ENCODE results near the gene CEP57L1. TPM values are rescaled to one million over a fixed set of nuclear protein-coding genes. Genes with fewer than 3 reads are reported as not detected.
"Not testable (repeated sequence)": the region's sequence is repeated elsewhere in the genome, so short reads cannot be mapped to it uniquely, and the experiment has no call there.

CEP57L1 gene
- total RNA-seq, 1 experiment from 2014 or later, result 26.5 TPM

DNA sequence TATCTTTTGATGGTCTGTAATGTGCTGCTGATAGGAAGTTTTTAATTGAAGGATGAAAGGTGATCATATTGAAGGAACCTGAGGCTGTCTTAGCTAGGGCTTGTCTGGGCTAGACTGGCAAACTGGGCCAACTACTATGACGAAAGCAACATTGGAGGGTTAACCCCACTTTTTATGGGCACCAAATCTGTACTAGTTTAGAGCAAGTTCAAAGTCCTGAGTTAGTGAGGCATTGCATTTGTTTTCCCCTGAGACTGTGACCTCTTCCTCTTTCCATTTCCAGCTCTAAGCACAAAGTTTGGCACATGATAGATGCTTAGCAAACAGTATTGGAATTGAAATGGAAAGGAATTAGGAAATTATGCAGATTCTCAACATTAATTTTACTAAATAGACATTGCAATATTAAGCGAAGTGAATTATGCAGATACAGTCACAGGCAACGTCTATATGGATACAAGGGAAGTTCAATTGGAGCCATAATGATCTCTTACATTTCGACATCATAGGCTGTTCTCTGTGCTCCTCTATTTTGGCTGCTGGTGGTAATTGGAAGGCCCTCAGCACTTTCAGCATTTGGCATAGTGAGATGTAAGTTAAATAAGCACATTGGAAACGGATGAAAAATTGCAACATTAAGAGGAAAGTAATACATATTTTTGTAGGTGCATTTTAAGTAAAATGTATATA lies 22.2 kb downstream of the CEP57L1 start:
- H3K4me3 ChIP-seq (ENCODE audit: insufficient read depth, low read depth, low read length), result no peak overlapping the region
- DNase-seq, result no peak
- H3K36me3 ChIP-seq (replicated peaks; ENCODE audit: control insufficient read depth, insufficient read depth, low read length), result no peaks in the 10 kb centered on the region
- no peaks in the 10 kb centered on the region for H3K27me3 ChIP-seq (ENCODE audit: control insufficient read depth, insufficient read depth, low read length)

DNA sequence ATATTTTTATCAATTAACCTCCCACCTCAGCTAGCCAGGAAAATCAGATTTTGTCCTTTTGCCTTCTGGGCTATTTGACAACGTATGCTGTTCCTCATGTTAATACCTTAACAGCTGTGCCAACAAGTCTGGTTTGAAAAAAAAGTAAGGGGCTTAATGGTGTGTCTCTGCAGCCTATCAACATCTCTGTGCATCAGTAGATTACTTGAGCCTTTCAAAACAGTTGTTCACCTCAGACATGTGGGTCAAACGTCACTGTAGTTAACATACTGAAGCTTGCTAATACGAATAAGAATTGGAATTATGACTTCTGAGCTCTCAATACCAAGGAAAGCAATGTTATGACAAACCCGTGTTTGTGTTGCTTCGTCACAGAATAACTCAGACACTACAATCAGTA lies 23.0 kb downstream of the CEP57L1 start:
- Histone ChIP-seq H3K36me3 (replicated peaks; ENCODE audit: control insufficient read depth, insufficient read depth, low read length) (no peaks in the 10 kb centered on the region), H3K27me3 (ENCODE audit: control insufficient read depth, insufficient read depth, low read length) (no peaks in the 10 kb centered on the region), H3K4me3 (ENCODE audit: insufficient read depth, low read depth, low read length) (no peak overlapping the region)
- no peak for DNase-seq

- no peak for DNase-seq
- Histone ChIP-seq H3K36me3 (replicated peaks; ENCODE audit: control insufficient read depth, insufficient read depth, low read length) (no peaks in the 10 kb centered on the region), H3K27me3 (ENCODE audit: control insufficient read depth, insufficient read depth, low read length) (no peaks in the 10 kb centered on the region), H3K4me3 (ENCODE audit: insufficient read depth, low read depth, low read length) (no peak overlapping the region)
Measured at GRCh38 chr6:109118871-109119354, 23.6 kb downstream of the CEP57L1 start.

GRCh38 chr6:109121411-109121810 lies 26.1 kb downstream of the CEP57L1 start:
- no peak overlapping the region for H3K4me3 ChIP-seq (ENCODE audit: insufficient read depth, low read depth, low read length)
- no peak for DNase-seq
- no peaks in the 10 kb centered on the region for H3K36me3 ChIP-seq (replicated peaks; ENCODE audit: control insufficient read depth, insufficient read depth, low read length)
- H3K27me3 ChIP-seq (ENCODE audit: control insufficient read depth, insufficient read depth, low read length), result no peaks in the 10 kb centered on the region

DNA sequence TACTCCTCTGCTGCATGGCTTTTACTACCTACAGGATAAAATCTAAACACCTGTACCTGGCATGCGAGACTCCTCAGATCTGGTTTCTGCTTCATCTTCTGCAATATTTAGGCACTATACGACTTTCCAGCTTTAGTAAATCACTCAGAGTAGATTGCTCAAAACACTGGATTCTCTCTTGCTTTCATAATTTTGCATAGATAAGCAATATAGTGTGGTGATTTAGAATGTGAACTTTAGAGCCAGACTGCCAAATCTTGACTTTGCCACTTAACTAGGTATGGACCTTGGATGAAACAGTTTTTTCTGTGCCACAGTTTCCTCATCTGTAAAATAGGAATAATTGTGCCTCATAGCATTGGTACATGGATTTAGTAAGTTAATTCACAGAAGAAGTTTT lies 28.9 kb downstream of the CEP57L1 start:
- H3K36me3 ChIP-seq (replicated peaks; ENCODE audit: control insufficient read depth, insufficient read depth, low read length), result no peaks in the 10 kb centered on the region
- DNase-seq, result no peak
- no peaks in the 10 kb centered on the region for H3K27me3 ChIP-seq (ENCODE audit: control insufficient read depth, insufficient read depth, low read length)
- H3K4me3 ChIP-seq (ENCODE audit: insufficient read depth, low read depth, low read length), result no peak overlapping the region

GRCh38 chr6:109125504-109125903 lies 30.2 kb downstream of the CEP57L1 start:
- no peaks in the 10 kb centered on the region for H3K36me3 ChIP-seq (replicated peaks; ENCODE audit: control insufficient read depth, insufficient read depth, low read length)
- no peak overlapping the region for H3K4me3 ChIP-seq (ENCODE audit: insufficient read depth, low read depth, low read length)
- no peak for DNase-seq
- H3K27me3 ChIP-seq (ENCODE audit: control insufficient read depth, insufficient read depth, low read length), result no peaks in the 10 kb centered on the region

GRCh38 chr6:109130065-109130464 lies 34.8 kb downstream of the CEP57L1 start:
- no peaks in the 10 kb centered on the region for H3K36me3 ChIP-seq (replicated peaks; ENCODE audit: control insufficient read depth, insufficient read depth, low read length)
- DNase-seq, result no peak
- no peak overlapping the region for H3K4me3 ChIP-seq (ENCODE audit: insufficient read depth, low read depth, low read length)
- H3K27me3 ChIP-seq (ENCODE audit: control insufficient read depth, insufficient read depth, low read length), result no peaks in the 10 kb centered on the region

GRCh38 chr6:109135600-109135999 lies 40.3 kb downstream of the CEP57L1 start:
- not testable (repeated sequence) for H3K36me3 ChIP-seq (replicated peaks; ENCODE audit: control insufficient read depth, insufficient read depth, low read length); H3K4me3 ChIP-seq (ENCODE audit: insufficient read depth, low read depth, low read length); H3K27me3 ChIP-seq (ENCODE audit: control insufficient read depth, insufficient read depth, low read length); DNase-seq

DNA sequence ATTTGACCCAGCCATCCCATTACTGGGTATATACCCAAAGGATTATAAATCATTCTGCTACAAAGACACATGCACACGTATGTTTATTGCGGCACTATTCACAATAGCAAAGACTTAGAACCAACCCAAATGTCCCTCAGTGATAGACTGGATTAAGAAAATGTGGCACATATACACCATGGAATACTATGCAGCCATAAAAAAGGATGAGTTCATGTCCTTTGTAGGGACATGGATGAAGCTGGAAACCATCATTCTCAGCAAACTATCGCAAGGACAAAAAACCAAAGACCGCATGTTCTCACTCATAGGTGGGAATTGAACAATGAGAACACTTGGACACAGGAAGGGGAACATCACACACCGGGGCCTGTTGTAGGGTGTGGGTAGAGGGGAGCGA lies 40.7 kb downstream of the CEP57L1 start:
- not testable (repeated sequence) for H3K36me3 ChIP-seq (replicated peaks; ENCODE audit: control insufficient read depth, insufficient read depth, low read length); H3K27me3 ChIP-seq (ENCODE audit: control insufficient read depth, insufficient read depth, low read length); H3K4me3 ChIP-seq (ENCODE audit: insufficient read depth, low read depth, low read length); DNase-seq

DNA sequence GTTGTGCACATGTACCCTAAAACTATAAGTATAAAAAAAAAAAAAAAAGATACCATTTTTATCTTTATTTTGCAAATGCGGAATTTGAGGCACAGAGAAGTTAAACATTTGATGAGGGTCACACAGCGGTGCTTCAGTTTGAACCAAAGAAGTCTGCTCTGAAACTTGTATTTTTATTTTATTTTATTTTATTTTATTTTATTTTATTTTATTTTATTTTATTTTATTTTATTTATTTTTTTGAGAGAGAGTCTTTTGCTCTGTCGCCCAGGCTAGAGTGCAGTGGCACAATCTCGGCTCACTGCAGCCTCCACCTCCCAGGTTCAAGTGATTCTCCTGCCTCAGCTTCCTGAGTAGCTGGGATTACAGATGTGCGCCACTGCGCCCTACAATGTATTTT lies 41.2 kb downstream of the CEP57L1 start:
- not testable (repeated sequence) for DNase-seq; H3K27me3 ChIP-seq (ENCODE audit: control insufficient read depth, insufficient read depth, low read length); H3K4me3 ChIP-seq (ENCODE audit: insufficient read depth, low read depth, low read length); H3K36me3 ChIP-seq (replicated peaks; ENCODE audit: control insufficient read depth, insufficient read depth, low read length)

DNA sequence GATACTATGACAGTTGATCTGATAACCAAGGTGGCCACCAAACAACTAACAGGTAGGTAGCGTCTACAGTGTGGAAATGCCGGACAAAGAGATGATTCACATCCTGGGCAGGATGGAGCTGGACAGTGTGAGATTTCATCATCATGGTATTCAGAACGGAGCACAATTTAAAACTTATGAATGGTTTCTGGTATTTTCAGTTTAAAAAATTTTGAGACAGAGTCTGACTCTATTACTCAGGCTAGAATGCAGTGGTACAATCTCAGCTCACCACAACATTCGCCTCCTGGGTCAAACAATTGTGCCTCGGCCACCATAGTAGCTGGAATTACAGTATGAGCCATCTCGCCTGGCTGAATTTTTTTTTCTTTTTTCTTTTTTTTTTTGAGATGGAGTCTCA lies 43.8 kb downstream of the CEP57L1 start:
- no peaks in the 10 kb centered on the region for H3K36me3 ChIP-seq (replicated peaks; ENCODE audit: control insufficient read depth, insufficient read depth, low read length)
- H3K4me3 ChIP-seq (ENCODE audit: insufficient read depth, low read depth, low read length), result no peak overlapping the region
- no peaks in the 10 kb centered on the region for H3K27me3 ChIP-seq (ENCODE audit: control insufficient read depth, insufficient read depth, low read length)
- no peak for DNase-seq

DNA sequence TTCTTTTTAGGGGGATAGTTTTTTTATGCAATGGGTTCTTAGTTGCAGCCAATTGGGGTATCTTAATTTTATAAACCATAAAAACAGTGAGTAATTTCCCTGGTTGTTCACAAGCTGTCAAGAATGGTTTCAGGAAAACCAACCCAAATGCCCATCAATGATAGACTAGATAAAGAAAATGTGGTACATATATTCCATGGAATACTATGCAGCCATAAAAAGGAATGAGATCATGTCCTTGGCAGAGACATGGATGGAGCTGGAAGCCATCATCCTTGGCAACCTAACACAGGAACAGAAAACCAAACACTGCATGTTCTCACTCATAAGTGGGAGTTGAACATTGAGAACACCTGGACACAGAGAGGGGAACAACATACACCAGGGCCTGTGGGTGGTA lies 46.8 kb downstream of the CEP57L1 start:
- not testable (repeated sequence) for H3K27me3 ChIP-seq (ENCODE audit: control insufficient read depth, insufficient read depth, low read length); H3K4me3 ChIP-seq (ENCODE audit: insufficient read depth, low read depth, low read length); H3K36me3 ChIP-seq (replicated peaks; ENCODE audit: control insufficient read depth, insufficient read depth, low read length); DNase-seq

- H3K36me3 ChIP-seq (replicated peaks; ENCODE audit: control insufficient read depth, insufficient read depth, low read length), result no peaks in the 10 kb centered on the region
- DNase-seq, result no peak
- H3K4me3 ChIP-seq (ENCODE audit: insufficient read depth, low read depth, low read length), result no peak overlapping the region
- no peaks in the 10 kb centered on the region for H3K27me3 ChIP-seq (ENCODE audit: control insufficient read depth, insufficient read depth, low read length)
Measured at GRCh38 chr6:109143191-109143590, 47.9 kb downstream of the CEP57L1 start.

GRCh38 chr6:109148251-109148650 lies 52.9 kb downstream of the CEP57L1 start:
- not testable (repeated sequence) for H3K27me3 ChIP-seq (ENCODE audit: control insufficient read depth, insufficient read depth, low read length); H3K36me3 ChIP-seq (replicated peaks; ENCODE audit: control insufficient read depth, insufficient read depth, low read length); H3K4me3 ChIP-seq (ENCODE audit: insufficient read depth, low read depth, low read length); DNase-seq

GRCh38 chr6:109148716-109149115 lies 53.4 kb downstream of the CEP57L1 start:
- DNase-seq; H3K4me3 ChIP-seq (ENCODE audit: insufficient read depth, low read depth, low read length); H3K27me3 ChIP-seq (ENCODE audit: control insufficient read depth, insufficient read depth, low read length); H3K36me3 ChIP-seq (replicated peaks; ENCODE audit: control insufficient read depth, insufficient read depth, low read length): not testable (repeated sequence)

- H3K4me3 ChIP-seq (ENCODE audit: insufficient read depth, low read depth, low read length), result no peak overlapping the region
- DNase-seq, result no peak
- H3K27me3 ChIP-seq (ENCODE audit: control insufficient read depth, insufficient read depth, low read length), result no peaks in the 10 kb centered on the region
- no peaks in the 10 kb centered on the region; the same call in 1 of the 2 replicates for H3K36me3 ChIP-seq (replicated peaks; ENCODE audit: control insufficient read depth, insufficient read depth, low read length)
Measured at GRCh38 chr6:109153752-109154151, 58.4 kb downstream of the CEP57L1 start.

Data from H7 (cell line).